Transverse colon (tissue), 4 donors: Measurements from ENCODE around the gene SRPK3. TPM values are rescaled to one million over a fixed set of nuclear protein-coding genes. Genes with fewer than 3 reads are reported as not detected.

ENCODE experiments used
- DNase-seq: peaks from one replicate; pipeline ENCODE4 v3.0.0-alpha.2; 2019
- H3K27ac ChIP-seq, 4 donors: fragments of 200-600 bp; sonication (generic); 2 replicates each; pipeline ENCODE4 v1.5.1; 2016 to 2018; ENCODE audit warnings: inconsistent platforms in 4 of 4
- H3K27me3 ChIP-seq: fragments of 200-600 bp; sonication (generic); 2 replicates; pipeline ENCODE4 v1.5.1; 2017; ENCODE audit warnings: inconsistent platforms
- H3K36me3 ChIP-seq, 4 donors: fragments of 200-600 bp; sonication (generic); 2 replicates each; pipeline ENCODE4 v1.5.1; 2017 to 2019; ENCODE audit warnings: inconsistent platforms in 4 of 4
- H3K4me1 ChIP-seq, 4 donors: fragments of 200-600 bp; sonication (generic); 2 replicates each; pipeline ENCODE4 v1.5.1; 2017 to 2020; ENCODE audit warnings: inconsistent platforms in 4 of 4
- H3K4me3 ChIP-seq, 4 donors: fragments of 200-600 bp; sonication (generic); 1 replicate in 1 of 4; 2 replicates in 3 of 4; pipeline versions ENCODE4 v1.5.1 to v1.6.1; 2017 to 2019; ENCODE audit warnings: inconsistent platforms in 4 of 4
- H3K9me3 ChIP-seq, 2 donors: fragments of 200-600 bp; sonication (generic); 2 replicates each; pipeline ENCODE4 v1.5.1; 2017 to 2019; ENCODE audit warnings: inconsistent platforms in 2 of 2
- EP300 ChIP-seq: sonication (generic); formaldehyde crosslinking; IDR thresholded peaks from one replicate; pipeline ENCODE4 v1.6.1; 2017; ENCODE audit warnings: antibody characterized with exemption, low read depth
- POLR2A ChIP-seq: fragments of 450-650 bp; IDR thresholded peaks from one replicate; pipeline ENCODE4 v1.6.1; 2016; ENCODE audit warnings: antibody characterized with exemption, mild to moderate bottlenecking, moderate library complexity
- POLR2AphosphoS5 ChIP-seq, 3 donors: sonication (generic); formaldehyde crosslinking; IDR thresholded peaks; one replicate each; pipeline ENCODE4 v1.6.1; 2016; ENCODE audit warnings: antibody characterized with exemption in 3 of 3
- WGBS, 2 donors: methylation state at CpG; one replicate each; pipeline ENCODE4 v1.1.5; 2018; ENCODE audit warnings: low coverage in 1 of 2; 5-methylcytosine and 5-hydroxymethylcytosine counted together
- in situ Hi-C, 4 donors: fragments of 200-750 bp; cut with MboI; loops; one replicate each; pipeline versions ENCODE4 v1.15.0 to v1.15.1; 2017; ENCODE audit warnings: low sequenced_read_pairs in 3 of 4, low pct_ligation_motif_present in 1 of 4, low pct_unique_long_range_greater_than_20kb in 1 of 4
- intact Hi-C: fragments of 100-400 bp; cut with DNase I; formaldehyde crosslinking; loops from one replicate; pipeline ENCODE4 v1.15.1; 2023; ENCODE audit warnings: low total_unique reads
- total RNA-seq, 4 donors: library from RNA; depleted of rRNA; stranded (reverse); fragments of >200 nt; gene quantifications; one replicate each; pipeline ENCODE4 v1.1.0, GENCODE V29; 2016
- TF ChIP-seq, protein P1 (sequence below), 5 experiments: fragments of 200-600 bp in 3 of 5; fragments of 450-650 bp in 2 of 5; sonication (generic) in 3 of 5; IDR thresholded peaks; 1 replicate in 2 of 5; 2 replicates in 3 of 5; pipeline ENCODE4 v1.5.1; 2016 to 2017; ENCODE audit warnings: antibody characterized with exemption in 5 of 5, inconsistent platforms in 3 of 5, mild to moderate bottlenecking in 2 of 5, moderate library complexity in 1 of 5

SRPK3 gene
- total RNA-seq, 4 donors from 2014 or later, result 0.64 to 3.8 (median 1.3) TPM

DNA sequence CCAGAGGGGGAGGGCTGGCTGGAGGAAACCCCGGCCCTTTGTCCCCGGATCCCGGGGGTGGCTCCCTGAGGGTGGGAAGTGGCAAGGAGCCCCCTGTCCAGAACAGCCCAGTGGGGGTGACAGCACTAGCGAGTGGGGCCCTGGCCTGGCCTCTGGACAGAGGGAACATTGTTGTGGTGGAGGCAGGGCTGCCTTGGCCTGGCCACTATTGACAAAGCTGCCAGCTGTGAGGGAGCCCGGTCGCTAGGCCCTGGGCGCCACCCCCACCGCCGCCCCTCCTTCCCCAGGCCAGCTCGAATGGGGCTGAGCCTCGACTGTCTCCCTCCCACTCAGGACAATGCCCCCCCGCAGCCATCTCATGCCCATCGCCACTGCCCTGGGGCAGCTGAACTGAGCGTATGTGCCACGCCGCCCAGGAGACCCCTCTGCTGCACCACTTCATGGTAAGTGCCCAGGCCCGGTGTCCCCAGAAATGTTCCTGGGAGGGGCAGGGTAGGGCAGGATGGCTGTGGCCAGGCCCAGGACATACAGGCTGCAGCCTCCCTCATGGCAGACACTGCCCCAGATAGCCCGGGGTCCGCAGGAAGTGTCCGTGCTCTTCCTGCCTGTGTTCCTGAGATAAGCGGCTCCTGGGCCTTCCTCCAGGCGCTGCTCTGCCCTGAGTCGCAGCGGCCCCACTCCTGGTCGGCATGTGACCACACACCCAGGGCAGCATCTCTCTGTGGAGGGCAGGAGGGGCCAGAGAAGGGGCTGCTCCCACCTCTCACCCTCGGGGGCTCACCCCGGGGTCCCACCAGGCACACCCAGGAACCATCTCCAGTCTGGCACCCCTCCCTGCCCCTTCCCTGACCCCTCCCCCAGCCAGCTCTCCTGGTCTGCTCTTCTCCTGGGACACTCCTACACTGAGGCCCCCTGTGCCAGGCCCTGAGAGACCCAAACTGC lies 15.4 kb upstream of the SRPK3 start:
- H3K27ac ChIP-seq, result peak overlapping the region; percentile 47 to 81 (median 65)
- no peaks in the 10 kb centered on the region for H3K4me1 ChIP-seq
- H3K9me3 ChIP-seq, result no peaks in the 10 kb centered on the region
- DNase-seq, result peak; percentile 7
- H3K27me3 ChIP-seq, result no peaks in the 10 kb centered on the region
- in situ Hi-C loops, result loop anchor here in 1 of 4 donors (25.0 kb wide), 1 partner anchor 197 kb away; the partner anchor contains the start of genes HCFC1 and TMEM187
- no peak for TF ChIP-seq POLR2A
- no peak for TF ChIP-seq POLR2AphosphoS5 (IDR thresholded peaks at IDR 0.05)
- TF ChIP-seq, protein P1, sequence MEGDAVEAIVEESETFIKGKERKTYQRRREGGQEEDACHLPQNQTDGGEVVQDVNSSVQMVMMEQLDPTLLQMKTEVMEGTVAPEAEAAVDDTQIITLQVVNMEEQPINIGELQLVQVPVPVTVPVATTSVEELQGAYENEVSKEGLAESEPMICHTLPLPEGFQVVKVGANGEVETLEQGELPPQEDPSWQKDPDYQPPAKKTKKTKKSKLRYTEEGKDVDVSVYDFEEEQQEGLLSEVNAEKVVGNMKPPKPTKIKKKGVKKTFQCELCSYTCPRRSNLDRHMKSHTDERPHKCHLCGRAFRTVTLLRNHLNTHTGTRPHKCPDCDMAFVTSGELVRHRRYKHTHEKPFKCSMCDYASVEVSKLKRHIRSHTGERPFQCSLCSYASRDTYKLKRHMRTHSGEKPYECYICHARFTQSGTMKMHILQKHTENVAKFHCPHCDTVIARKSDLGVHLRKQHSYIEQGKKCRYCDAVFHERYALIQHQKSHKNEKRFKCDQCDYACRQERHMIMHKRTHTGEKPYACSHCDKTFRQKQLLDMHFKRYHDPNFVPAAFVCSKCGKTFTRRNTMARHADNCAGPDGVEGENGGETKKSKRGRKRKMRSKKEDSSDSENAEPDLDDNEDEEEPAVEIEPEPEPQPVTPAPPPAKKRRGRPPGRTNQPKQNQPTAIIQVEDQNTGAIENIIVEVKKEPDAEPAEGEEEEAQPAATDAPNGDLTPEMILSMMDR (IDR thresholded peaks at IDR 0.05), result no peak
- TF ChIP-seq EP300, result no peak
- H3K36me3 ChIP-seq, result no peaks in the 10 kb centered on the region
- H3K4me3 ChIP-seq, result peak overlapping the region in 2 of 4 donors; percentile 13 to 18
- intact Hi-C loops, result loop anchor here (5.0 kb wide), 1 partner anchor 187 kb away; no protein-coding TSS in a partner anchor
- 67% methylated on average over 8 of the region's 27 CpGs; no CpG with 5 or more reads in 1 of the 2 donors for WGBS, 2 donors

DNA sequence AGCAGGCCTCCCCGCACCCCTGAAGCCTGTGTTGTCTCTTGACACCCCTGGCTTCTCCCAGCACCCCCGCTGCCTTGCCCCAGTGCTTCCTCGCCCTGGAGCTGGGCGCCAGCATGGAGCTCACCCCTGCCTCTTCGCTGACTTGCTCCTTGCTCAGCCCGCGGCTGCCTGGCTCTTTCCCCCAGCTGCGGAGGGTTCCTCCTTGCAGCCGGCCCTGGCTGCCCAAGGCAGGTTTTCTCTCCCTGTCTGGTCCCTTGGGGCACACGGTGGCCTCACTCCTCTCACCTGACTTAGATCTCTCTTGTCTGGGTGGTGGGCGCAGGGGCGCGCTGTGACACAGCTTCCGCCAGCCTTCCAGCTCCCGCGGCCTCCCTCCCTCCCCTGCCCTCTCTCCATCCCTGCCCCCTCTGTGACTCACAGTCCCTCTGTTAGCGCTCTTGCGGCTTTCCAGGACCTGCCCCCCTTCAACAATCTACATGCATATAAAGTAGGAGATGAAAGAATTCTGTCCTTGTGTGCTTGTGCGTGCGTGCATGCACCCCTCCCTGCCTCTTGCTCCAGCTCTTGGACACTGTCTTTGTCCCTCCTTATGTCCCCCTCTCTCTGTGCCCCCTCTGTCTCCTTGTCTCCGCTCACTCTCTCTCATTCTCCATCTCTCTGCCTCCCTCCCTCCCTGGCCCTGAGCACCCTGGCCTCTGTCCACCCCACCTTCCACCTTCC lies 14.6 kb upstream of the SRPK3 start:
- H3K9me3 ChIP-seq, result no peaks in the 10 kb centered on the region
- peak overlapping the region; percentile 47 to 81 (median 65) for H3K27ac ChIP-seq
- WGBS, 2 donors, result 60 to 80% methylated on average over 1 to 21 of the region's 21 CpGs
- no peaks in the 10 kb centered on the region for H3K4me1 ChIP-seq
- in situ Hi-C loops (loop anchor here in 1 of 4 donors (25.0 kb wide), 1 partner anchor 196 kb away; the partner anchor contains the start of genes HCFC1 and TMEM187), intact Hi-C loops (loop anchor here (5.0 kb wide), 1 partner anchor 186 kb away; no protein-coding TSS in a partner anchor)
- H3K4me3 ChIP-seq, result peak overlapping the region in 2 of 4 donors; percentile 13 to 18
- TF ChIP-seq POLR2AphosphoS5 (IDR thresholded peaks at IDR 0.05) (no peak), POLR2A (no peak), EP300 (no peak)
- TF ChIP-seq, protein P1 (IDR thresholded peaks at IDR 0.05), result no peak
- DNase-seq, result peak; percentile 11
- no peaks in the 10 kb centered on the region for H3K36me3 ChIP-seq
- H3K27me3 ChIP-seq, result no peaks in the 10 kb centered on the region

DNA sequence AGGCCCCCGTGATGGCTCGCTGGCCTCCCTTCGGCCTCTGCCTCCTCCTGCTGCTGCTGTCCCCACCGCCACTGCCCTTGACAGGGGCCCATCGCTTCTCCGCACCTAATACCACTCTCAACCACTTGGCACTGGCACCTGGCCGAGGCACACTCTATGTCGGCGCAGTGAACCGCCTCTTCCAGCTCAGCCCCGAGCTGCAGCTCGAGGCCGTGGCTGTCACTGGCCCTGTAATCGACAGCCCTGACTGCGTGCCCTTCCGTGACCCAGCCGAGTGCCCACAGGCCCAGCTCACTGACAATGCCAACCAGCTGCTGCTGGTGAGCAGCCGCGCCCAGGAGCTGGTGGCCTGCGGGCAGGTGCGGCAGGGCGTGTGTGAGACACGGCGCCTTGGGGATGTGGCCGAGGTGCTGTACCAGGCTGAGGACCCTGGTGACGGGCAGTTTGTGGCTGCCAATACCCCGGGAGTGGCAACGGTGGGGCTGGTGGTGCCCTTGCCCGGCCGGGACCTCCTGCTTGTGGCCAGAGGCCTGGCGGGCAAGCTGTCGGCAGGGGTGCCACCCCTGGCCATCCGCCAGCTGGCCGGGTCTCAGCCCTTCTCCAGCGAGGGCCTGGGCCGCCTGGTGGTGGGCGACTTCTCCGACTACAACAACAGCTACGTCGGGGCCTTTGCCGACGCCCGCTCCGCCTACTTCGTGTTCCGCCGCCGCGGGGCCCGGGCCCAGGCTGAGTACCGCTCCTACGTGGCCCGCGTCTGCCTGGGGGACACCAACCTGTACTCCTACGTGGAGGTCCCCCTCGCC lies 13.8 kb upstream of the SRPK3 start:
- in situ Hi-C loops, result loop anchor here in 1 of 4 donors (25.0 kb wide), 1 partner anchor 195 kb away; the partner anchor contains the start of genes HCFC1 and TMEM187
- H3K27me3 ChIP-seq, result no peaks in the 10 kb centered on the region
- peak; percentile 8 for DNase-seq
- H3K4me3 ChIP-seq, result no peak overlapping the region
- no peaks in the 10 kb centered on the region for H3K9me3 ChIP-seq
- peak overlapping the region in 2 of 4 donors; percentile 34 to 59 for H3K27ac ChIP-seq
- no peaks in the 10 kb centered on the region for H3K4me1 ChIP-seq
- intact Hi-C loops, result loop anchor here (5.0 kb wide), 1 partner anchor 185 kb away; no protein-coding TSS in a partner anchor
- no peaks in the 10 kb centered on the region for H3K36me3 ChIP-seq
- WGBS, 2 donors, result 70% methylated on average over 55 of the region's 56 CpGs; no CpG with 5 or more reads in 1 of the 2 donors
- TF ChIP-seq EP300 (no peak), POLR2A (no peak), POLR2AphosphoS5 (IDR thresholded peaks at IDR 0.05) (no peak)
- TF ChIP-seq, protein P1 (IDR thresholded peaks at IDR 0.05), result no peak
